GM18502 (cell line): Measurements from ENCODE around the gene SLC44A4.

ENCODE experiments used
- ATAC-seq: cut with Tn5 transposase; IDR thresholded peaks from one replicate; pipeline ENCODE4 v1.9.1; 2021; ENCODE audit warnings: mild to moderate bottlenecking; ENCODE audit not compliant: unreplicated experiment, poor library complexity

SLC44A4 gene

GRCh38 chr6:31901953-31902643, 23.3 kb upstream of the SLC44A4 start, which contains the start of gene ZBTB12:
TSS of gene ZBTB12 (minus strand) at chr6:31902086. CDS start at chr6:31901305, 781 bp downstream.
- ATAC-seq = peak; percentile 54

GRCh38 chr6:31901415-31901952, 22.7 kb upstream of the SLC44A4 start:
- ATAC-seq = no peak

- ATAC-seq = no peak
These were observed 22.2 kb upstream of the SLC44A4 start for GRCh38 chr6:31900917-31901414.

- ATAC-seq = no peak
These were observed 21.3 kb upstream of the SLC44A4 start for GRCh38 chr6:31899882-31900722.

- no peak for ATAC-seq
These were observed 20.4 kb upstream of the SLC44A4 start for GRCh38 chr6:31899215-31899614.

GRCh38 chr6:31898383-31899011, 19.7 kb upstream of the SLC44A4 start:
- ATAC-seq = no peak

- ATAC-seq = no peak
These were observed 19.0 kb upstream of the SLC44A4 start, which contains the start of gene EHMT2 for GRCh38 chr6:31897612-31898382. TSS of gene EHMT2 (minus strand) at chr6:31897698. CDS start at chr6:31897677, 21 bp downstream.

GRCh38 chr6:31896856-31897611, 18.2 kb upstream of the SLC44A4 start:
- no peak for ATAC-seq

- ATAC-seq = no peak
These were observed 17.7 kb upstream of the SLC44A4 start for GRCh38 chr6:31896493-31896855.

GRCh38 chr6:31892821-31893220, 14.0 kb upstream of the SLC44A4 start:
- no peak for ATAC-seq

GRCh38 chr6:31889331-31889972, 10.7 kb upstream of the SLC44A4 start:
- no peak for ATAC-seq

- ATAC-seq = no peak
These were observed 9.8 kb upstream of the SLC44A4 start for GRCh38 chr6:31888276-31889258.

GRCh38 chr6:31887173-31888007, 8.6 kb upstream of the SLC44A4 start:
- ATAC-seq = no peak

- no peak for ATAC-seq
These were observed 7.8 kb upstream of the SLC44A4 start for GRCh38 chr6:31886541-31886991.

- ATAC-seq = no peak
These were observed 5.8 kb upstream of the SLC44A4 start for GRCh38 chr6:31884528-31885035.

- ATAC-seq = no peak
These were observed 4.9 kb upstream of the SLC44A4 start for GRCh38 chr6:31883676-31884075.
